ENCODE data around the gene CTXN3.
A peak's percentile ranks its signal among the peaks of the same experiment; 100 is the strongest.

CTXN3 gene

DNA sequence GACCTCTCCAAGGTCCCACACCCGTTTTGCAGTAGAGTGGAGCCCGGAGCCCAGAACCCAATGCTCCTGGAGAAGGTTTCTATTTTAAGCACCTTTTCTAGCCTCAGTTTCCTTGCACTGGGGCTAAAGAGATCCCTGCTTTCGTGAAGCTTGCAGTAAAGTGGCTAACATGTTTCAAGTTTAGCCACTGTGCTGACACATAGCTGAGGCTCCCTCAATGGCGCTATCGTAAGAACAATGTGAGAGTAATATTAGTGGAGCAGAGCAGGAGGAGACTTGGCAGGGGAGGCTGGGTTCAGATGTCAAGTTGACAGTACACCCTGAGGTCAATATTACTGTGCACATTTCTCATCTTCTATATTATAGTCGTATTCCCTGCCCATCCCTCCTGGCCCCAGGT lies 7.9 kb downstream of the CTXN3 start:
- H3K9me3 Mint-ChIP-seq: no peaks in the 10 kb centered on the region
- H3K27ac Mint-ChIP-seq: peak overlapping the region; percentile 11
- peaks cover 4% of the 10 kb centered on the region for H3K27me3 Mint-ChIP-seq (ENCODE audit: low read depth, poor library complexity)
- no peak for DNase-seq
- H3K4me3 Mint-ChIP-seq: peak overlapping the region; percentile 37
- H3K4me1 Mint-ChIP-seq: peaks cover 67% of the 10 kb centered on the region
- H3K36me3 Mint-ChIP-seq (ENCODE audit: low read depth): peaks cover 3% of the 10 kb centered on the region
- TF ChIP-seq, protein P1, sequence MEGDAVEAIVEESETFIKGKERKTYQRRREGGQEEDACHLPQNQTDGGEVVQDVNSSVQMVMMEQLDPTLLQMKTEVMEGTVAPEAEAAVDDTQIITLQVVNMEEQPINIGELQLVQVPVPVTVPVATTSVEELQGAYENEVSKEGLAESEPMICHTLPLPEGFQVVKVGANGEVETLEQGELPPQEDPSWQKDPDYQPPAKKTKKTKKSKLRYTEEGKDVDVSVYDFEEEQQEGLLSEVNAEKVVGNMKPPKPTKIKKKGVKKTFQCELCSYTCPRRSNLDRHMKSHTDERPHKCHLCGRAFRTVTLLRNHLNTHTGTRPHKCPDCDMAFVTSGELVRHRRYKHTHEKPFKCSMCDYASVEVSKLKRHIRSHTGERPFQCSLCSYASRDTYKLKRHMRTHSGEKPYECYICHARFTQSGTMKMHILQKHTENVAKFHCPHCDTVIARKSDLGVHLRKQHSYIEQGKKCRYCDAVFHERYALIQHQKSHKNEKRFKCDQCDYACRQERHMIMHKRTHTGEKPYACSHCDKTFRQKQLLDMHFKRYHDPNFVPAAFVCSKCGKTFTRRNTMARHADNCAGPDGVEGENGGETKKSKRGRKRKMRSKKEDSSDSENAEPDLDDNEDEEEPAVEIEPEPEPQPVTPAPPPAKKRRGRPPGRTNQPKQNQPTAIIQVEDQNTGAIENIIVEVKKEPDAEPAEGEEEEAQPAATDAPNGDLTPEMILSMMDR (IDR thresholded peaks at IDR 0.05): no peak

DNA sequence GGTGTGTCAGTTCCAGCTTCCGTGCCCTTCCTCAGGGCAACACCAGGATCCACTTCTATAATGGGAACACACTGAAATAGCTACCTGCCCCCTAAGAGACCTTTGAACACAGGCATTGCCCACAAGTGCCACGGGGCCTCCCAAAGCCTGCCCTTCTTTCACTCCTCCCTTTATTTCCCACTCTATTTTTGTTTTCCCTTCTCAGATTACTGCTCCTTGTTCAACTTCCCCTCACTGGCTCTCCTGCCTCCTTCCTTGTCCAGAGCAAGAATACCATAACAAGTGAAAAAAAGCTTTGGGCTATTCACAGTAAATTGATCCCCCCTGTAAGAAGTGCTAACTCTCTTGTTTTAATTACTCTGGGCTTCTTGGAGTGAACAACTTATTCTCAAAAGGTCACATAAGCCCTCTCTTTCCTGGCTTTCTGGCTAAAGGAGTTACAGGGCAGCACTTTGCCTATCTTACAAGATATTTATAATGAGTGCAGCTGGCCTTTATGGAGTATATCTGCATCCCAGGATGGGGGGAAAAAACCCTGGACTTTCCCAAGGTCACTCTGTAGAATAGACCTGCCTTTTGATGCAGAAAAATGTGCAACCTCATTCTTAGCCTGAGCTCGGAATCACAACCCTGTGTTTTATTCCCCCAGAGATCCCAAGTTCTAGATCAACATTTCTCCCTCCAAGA lies 11.3 kb downstream of the CTXN3 start:
- TF ChIP-seq, protein P1 (IDR thresholded peaks at IDR 0.05): no peak
- Mint-ChIP-seq H3K4me3 (peak overlapping the region; percentile 19), H3K4me1 (peaks cover 73% of the 10 kb centered on the region), H3K9me3 (peaks cover 10% of the 10 kb centered on the region), H3K27ac (peak overlapping the region; percentile 98), H3K36me3 (ENCODE audit: low read depth) (peaks cover 7% of the 10 kb centered on the region), H3K27me3 (ENCODE audit: low read depth, poor library complexity) (no peaks in the 10 kb centered on the region)
- no peak for DNase-seq

DNA sequence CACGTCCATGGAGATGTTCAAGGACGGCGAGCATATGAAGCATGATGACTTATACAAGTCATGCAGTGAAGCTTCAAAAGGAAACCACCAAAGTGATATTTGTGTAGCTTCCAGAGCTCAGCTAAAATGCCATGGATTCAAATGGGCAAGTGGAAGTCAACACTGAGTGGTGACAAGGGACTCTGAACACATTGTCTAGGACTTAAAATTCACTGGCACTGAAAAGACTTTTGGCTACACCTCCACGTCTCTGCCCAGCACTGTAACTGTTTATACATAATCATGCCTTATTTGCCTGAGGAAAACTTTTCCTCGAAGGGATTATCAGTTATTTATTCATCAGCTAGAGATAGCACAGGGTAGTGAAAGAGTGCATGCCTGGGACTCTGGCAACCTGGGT lies 15.2 kb downstream of the CTXN3 start:
- no peak overlapping the region for H3K27ac Mint-ChIP-seq
- TF ChIP-seq, protein P1 (IDR thresholded peaks at IDR 0.05): no peak
- no peaks in the 10 kb centered on the region for H3K27me3 Mint-ChIP-seq (ENCODE audit: low read depth, poor library complexity)
- no peak overlapping the region for H3K4me3 Mint-ChIP-seq
- peaks cover 10% of the 10 kb centered on the region for H3K9me3 Mint-ChIP-seq
- H3K36me3 Mint-ChIP-seq (ENCODE audit: low read depth): peaks cover 7% of the 10 kb centered on the region
- peaks cover 50% of the 10 kb centered on the region for H3K4me1 Mint-ChIP-seq
- no peak for DNase-seq

DNA sequence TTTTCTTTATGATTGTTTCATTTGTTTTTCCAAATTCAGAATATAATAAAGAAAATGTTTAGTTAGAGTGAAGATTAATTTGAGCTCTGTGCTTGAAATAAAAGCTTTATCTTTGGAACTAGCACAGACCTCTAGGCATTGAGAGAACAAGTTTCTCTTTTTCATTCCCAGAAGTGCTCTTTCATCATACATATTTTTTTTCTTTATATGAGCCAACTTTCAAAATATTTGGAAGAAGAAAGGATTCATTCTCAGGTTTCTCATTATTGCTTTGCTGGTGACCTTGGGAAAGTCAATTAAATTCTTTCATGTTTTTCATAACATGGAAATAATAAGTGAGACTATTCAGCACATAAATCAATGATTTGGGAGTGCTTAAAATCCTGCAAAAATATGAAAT lies 16.8 kb downstream of the CTXN3 start:
- TF ChIP-seq, protein P1 (IDR thresholded peaks at IDR 0.05): no peak
- peaks cover 10% of the 10 kb centered on the region for H3K9me3 Mint-ChIP-seq
- H3K36me3 Mint-ChIP-seq (ENCODE audit: low read depth): peaks cover 7% of the 10 kb centered on the region
- H3K4me3 Mint-ChIP-seq: no peak overlapping the region
- no peaks in the 10 kb centered on the region for H3K27me3 Mint-ChIP-seq (ENCODE audit: low read depth, poor library complexity)
- no peak for DNase-seq
- peaks cover 35% of the 10 kb centered on the region for H3K4me1 Mint-ChIP-seq
- no peak overlapping the region for H3K27ac Mint-ChIP-seq

DNA sequence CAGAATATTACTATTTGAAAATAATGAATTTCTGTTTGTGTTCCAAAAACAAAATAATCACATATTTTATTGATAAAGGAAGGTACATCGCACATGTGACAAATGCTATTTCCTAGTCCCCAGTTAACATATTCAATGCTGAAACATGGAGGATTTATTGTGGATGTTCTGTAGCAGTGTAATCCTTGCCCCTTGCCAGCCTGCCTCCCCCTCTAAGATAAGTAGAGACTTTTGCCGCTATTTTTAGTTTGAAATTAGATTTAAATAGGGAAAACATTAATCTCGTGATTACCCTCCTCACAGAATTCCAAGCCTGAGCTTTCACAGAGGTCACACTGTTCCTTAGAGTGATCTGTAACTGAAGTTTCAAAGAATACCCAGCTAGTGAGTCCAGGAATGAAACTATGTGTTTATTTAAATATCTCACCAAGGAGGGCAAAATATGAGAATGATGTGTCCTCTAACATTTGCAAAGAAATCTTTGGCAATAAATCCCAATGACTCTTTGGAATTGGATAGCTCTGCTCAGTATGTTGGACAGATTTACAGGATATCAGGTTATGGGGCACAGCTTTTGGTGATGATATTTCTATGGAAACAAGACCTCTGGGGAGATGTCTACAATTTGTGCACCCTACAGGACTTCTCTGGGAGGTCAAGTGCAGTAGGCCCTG lies 17.3 kb downstream of the CTXN3 start:
- no peak for DNase-seq
- Mint-ChIP-seq H3K9me3 (peaks cover 10% of the 10 kb centered on the region), H3K4me1 (peaks cover 31% of the 10 kb centered on the region), H3K27me3 (ENCODE audit: low read depth, poor library complexity) (no peaks in the 10 kb centered on the region), H3K4me3 (no peak overlapping the region), H3K27ac (no peak overlapping the region), H3K36me3 (ENCODE audit: low read depth) (peaks cover 7% of the 10 kb centered on the region)
- TF ChIP-seq, protein P1 (IDR thresholded peaks at IDR 0.05): no peak

DNA sequence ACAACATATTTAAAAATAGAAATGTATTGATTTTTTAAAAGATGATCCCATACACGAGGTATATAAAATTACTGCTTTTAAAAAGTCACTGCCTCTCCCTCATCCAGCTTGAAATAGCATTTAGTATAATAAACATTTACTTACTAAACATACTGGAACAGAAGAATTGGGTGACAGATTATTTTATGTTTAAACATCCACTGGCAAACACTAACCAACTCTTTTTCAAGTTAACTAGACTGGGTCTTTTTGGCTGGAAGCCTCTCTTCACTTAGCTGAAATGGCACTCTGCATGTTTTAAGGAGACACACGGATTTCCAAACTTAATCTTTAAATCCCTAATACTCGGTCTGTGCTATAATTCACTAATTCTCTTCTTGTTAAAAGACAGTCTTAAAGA lies 19.0 kb downstream of the CTXN3 start:
- peaks cover 7% of the 10 kb centered on the region for H3K9me3 Mint-ChIP-seq
- peaks cover 16% of the 10 kb centered on the region for H3K4me1 Mint-ChIP-seq
- no peak for DNase-seq
- H3K36me3 Mint-ChIP-seq (ENCODE audit: low read depth): no peaks in the 10 kb centered on the region
- no peak overlapping the region for H3K27ac Mint-ChIP-seq
- TF ChIP-seq, protein P1 (IDR thresholded peaks at IDR 0.05): no peak
- no peak overlapping the region for H3K4me3 Mint-ChIP-seq
- no peaks in the 10 kb centered on the region for H3K27me3 Mint-ChIP-seq (ENCODE audit: low read depth, poor library complexity)
